HepG2 (cell line): ENCODE data around the gene TSHZ2.

Experiments used
- MLXIP ChIP-seq: sonication (generic); formaldehyde crosslinking; IDR thresholded peaks from 2 replicates; pipeline ENCODE4 v1.9.0; 2021; ENCODE audit warnings: missing genetic modification reagents, borderline replicate concordance
- PAXIP1 ChIP-seq: sonication (generic); formaldehyde crosslinking; conservative IDR thresholded peaks from 2 replicates; pipeline ENCODE4 v1.4.0; 2020; ENCODE audit warnings: mild to moderate bottlenecking, missing genetic modification reagents, moderate library complexity
- ZNF101 ChIP-seq: sonication (generic); formaldehyde crosslinking; IDR thresholded peaks from 2 replicates; pipeline ENCODE4 v1.4.0; 2020; ENCODE audit warnings: mild to moderate bottlenecking, low read depth, missing genetic modification reagents, borderline replicate concordance

GRCh38 chr20:53402233-53403005 lies 430.3 kb downstream of the TSHZ2 start:
- TF ChIP-seq MLXIP (CRISPR knock-in tag) (no peak), ZNF101 (CRISPR knock-in tag) (no peak), PAXIP1 (CRISPR knock-in tag) (no peak)
